Islet precursor cell (in vitro differentiated cells): ENCODE measurements around the gene E2F1.

Experiments
- DNase-seq: peaks from one replicate; pipeline ENCODE4 v3.0.0-alpha.2; 2018

Gene E2F1

GRCh38 chr20:33630507-33630906 is 55.7 kb downstream of the E2F1 start:
- DNase-seq: no peak

GRCh38 chr20:33629979-33630378 is 56.2 kb downstream of the E2F1 start:
- DNase-seq: no peak

- no peak for DNase-seq
These were observed 56.7 kb downstream of the E2F1 start for GRCh38 chr20:33629533-33629932.

- DNase-seq: no peak
These were observed 58.5 kb downstream of the E2F1 start for GRCh38 chr20:33627577-33628216.

GRCh38 chr20:33626190-33626589 is 60.0 kb downstream of the E2F1 start:
- no peak for DNase-seq
